ENCODE results near the gene TARS2. TPM values are rescaled to one million over a fixed set of nuclear protein-coding genes. Genes with fewer than 3 reads are reported as not detected.
A peak's percentile ranks its signal among the peaks of the same experiment; 100 is the strongest.

The TARS2 gene
- total RNA-seq, 4 donors from 2014 or later: 4.6 to 22.6 (median 10.2) TPM

DNA sequence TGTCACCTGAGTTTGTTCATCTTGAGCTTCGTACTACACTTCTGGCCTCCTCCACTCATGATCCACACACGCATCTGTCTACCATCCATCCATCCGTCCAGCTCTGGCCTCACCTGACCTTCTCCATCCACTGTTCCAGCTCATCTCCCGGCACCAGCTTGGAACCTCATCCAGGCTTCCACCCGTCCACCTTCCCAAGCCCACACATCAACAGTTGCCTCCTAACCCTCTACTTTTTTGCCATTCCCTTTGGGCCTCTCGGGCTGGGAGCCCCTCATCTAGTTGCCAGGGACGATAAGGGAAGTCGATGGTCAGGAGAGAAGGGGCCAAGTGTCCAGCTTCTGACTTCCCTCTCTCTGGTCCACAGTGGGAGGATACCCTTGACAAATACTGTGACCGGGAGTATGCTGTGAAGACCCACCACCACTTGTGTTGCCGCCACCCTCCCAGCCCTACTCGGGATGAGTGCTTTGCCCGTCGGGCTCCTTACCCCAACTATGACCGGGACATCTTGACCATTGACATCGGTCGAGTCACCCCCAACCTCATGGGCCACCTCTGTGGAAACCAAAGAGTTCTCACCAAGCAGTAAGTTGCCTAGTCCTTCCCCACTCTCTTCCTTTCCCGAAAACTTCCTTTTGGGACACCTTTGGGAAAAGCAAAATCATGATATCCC lies 24.9 kb downstream of the TARS2 start:
- Histone ChIP-seq H3K9me3 (no peaks in the 10 kb centered on the region), H3K27ac (no peak overlapping the region), H3K27me3 (no peaks in the 10 kb centered on the region), H3K4me1 (no peaks in the 10 kb centered on the region), H3K4me3 (no peak overlapping the region), H3K36me3 (no peaks in the 10 kb centered on the region)
- intact Hi-C loops (cut with DNase I; ENCODE audit: low total_unique reads): no loop called here
- TF ChIP-seq, protein P1, sequence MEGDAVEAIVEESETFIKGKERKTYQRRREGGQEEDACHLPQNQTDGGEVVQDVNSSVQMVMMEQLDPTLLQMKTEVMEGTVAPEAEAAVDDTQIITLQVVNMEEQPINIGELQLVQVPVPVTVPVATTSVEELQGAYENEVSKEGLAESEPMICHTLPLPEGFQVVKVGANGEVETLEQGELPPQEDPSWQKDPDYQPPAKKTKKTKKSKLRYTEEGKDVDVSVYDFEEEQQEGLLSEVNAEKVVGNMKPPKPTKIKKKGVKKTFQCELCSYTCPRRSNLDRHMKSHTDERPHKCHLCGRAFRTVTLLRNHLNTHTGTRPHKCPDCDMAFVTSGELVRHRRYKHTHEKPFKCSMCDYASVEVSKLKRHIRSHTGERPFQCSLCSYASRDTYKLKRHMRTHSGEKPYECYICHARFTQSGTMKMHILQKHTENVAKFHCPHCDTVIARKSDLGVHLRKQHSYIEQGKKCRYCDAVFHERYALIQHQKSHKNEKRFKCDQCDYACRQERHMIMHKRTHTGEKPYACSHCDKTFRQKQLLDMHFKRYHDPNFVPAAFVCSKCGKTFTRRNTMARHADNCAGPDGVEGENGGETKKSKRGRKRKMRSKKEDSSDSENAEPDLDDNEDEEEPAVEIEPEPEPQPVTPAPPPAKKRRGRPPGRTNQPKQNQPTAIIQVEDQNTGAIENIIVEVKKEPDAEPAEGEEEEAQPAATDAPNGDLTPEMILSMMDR (IDR thresholded peaks at IDR 0.05): no peak
- no peak for TF ChIP-seq POLR2A (IDR thresholded peaks at IDR 0.05)
- DNase-seq: no peak

DNA sequence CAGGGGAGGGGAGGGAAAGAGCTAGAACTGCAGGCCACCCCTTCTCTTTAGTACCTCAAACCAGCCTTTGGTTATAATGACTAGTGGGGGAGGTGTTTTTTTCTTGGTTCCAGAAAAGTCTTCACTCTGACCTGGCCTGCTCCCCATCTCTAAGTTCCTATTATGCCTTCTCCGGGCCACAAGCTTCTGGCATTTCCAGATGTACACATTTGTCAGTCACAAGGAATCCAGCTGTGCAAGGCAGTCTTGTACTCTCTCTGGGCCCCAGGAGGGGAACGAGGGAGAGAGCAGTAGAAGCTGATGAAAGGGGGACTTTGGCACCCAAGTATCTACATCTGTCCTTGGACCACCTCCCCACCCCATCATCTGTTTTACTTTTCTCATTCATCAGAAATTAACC lies 25.6 kb downstream of the TARS2 start:
- H3K4me3 ChIP-seq: no peak overlapping the region
- no peaks in the 10 kb centered on the region for H3K27me3 ChIP-seq
- no peaks in the 10 kb centered on the region for H3K36me3 ChIP-seq
- intact Hi-C loops (cut with DNase I; ENCODE audit: low total_unique reads): no loop called here
- no peak overlapping the region for H3K27ac ChIP-seq
- no peak for DNase-seq
- no peak for TF ChIP-seq POLR2A (IDR thresholded peaks at IDR 0.05)
- H3K4me1 ChIP-seq: no peaks in the 10 kb centered on the region
- no peaks in the 10 kb centered on the region for H3K9me3 ChIP-seq

DNA sequence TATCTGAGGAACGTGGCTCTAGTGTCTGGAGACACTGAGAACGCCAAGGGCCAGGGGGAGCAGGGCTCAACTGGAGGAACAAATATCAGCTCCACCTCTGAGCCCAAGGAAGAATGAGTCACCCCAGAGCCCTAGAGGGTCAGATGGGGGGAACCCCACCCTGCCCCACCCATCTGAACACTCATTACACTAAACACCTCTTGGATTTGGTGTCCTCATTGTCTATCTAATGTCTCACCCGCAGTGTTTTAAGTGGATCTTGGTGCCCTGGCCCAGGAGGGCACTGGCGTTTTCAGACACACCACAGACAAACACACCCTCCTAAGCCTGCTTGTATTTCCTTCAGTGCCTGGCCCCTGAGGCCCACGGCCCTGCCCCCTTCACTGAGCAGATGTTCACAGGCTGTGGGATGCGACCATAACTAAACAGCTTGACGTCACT lies 26.2 kb downstream of the TARS2 start:
- H3K4me1 ChIP-seq: no peaks in the 10 kb centered on the region
- no peaks in the 10 kb centered on the region for H3K9me3 ChIP-seq
- TF ChIP-seq, protein P1 (IDR thresholded peaks at IDR 0.05): no peak
- no peak for TF ChIP-seq POLR2A (IDR thresholded peaks at IDR 0.05)
- intact Hi-C loops (cut with DNase I; ENCODE audit: low total_unique reads): no loop called here
- no peaks in the 10 kb centered on the region for H3K36me3 ChIP-seq
- no peaks in the 10 kb centered on the region for H3K27me3 ChIP-seq
- H3K27ac ChIP-seq: no peak overlapping the region
- no peak for DNase-seq
- no peak overlapping the region for H3K4me3 ChIP-seq

DNA sequence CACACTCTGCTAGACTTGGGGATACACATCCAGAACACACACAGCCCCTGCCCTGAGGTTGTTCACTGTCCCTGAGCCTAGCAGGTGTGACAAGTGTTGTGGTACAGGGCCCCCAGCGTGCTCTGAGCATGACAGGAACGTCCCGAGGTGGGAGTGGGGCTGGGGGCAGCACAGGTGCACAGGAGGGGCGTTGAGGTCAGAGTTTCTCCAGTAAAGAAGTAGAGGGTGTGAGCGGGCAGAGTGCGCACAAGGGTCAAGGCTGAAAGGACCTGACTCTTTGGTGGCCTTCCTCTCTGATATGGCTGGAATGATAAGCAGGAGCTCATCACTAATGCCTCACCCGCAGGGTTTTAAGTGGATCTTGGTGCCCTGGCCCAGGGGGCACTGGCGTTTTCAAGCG lies 27.0 kb downstream of the TARS2 start:
- Histone ChIP-seq H3K36me3 (no peaks in the 10 kb centered on the region), H3K4me1 (no peaks in the 10 kb centered on the region), H3K4me3 (no peak overlapping the region), H3K27ac (no peak overlapping the region), H3K9me3 (no peaks in the 10 kb centered on the region), H3K27me3 (no peaks in the 10 kb centered on the region)
- no peak for DNase-seq
- TF ChIP-seq, protein P1 (IDR thresholded peaks at IDR 0.05): no peak
- no peak for TF ChIP-seq POLR2A (IDR thresholded peaks at IDR 0.05)
- intact Hi-C loops (cut with DNase I; ENCODE audit: low total_unique reads): no loop called here

DNA sequence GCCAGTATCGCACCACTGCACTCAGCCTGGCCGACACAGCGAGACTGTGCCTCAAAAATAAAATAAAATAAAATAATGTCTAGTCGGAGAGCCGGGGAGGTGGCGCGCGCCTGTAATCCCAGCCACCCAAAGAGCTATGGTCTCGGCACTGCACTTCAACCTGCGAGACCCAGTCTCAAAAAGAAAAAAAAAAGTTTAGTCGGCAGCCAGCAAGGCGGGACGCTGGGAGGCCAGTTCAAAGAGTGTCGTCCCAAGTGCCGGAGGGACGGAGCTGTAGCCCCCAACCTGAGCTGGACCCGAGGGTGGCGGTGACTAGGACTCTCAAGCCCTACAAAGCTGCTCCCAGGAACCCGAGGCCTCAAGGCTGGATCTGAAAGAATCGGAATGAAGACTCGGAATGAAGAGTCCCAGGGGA lies 27.7 kb downstream of the TARS2 start:
- Histone ChIP-seq H3K27me3 (no peaks in the 10 kb centered on the region), H3K4me1 (no peaks in the 10 kb centered on the region), H3K27ac (peak overlapping the region; percentile 85 to 86), H3K9me3 (no peaks in the 10 kb centered on the region), H3K4me3 (peak overlapping the region; percentile 48 to 57), H3K36me3 (no peaks in the 10 kb centered on the region)
- no peak for DNase-seq
- no peak for TF ChIP-seq POLR2A (IDR thresholded peaks at IDR 0.05)
- TF ChIP-seq, protein P1 (IDR thresholded peaks at IDR 0.05): no peak
- intact Hi-C loops (cut with DNase I; ENCODE audit: low total_unique reads): no loop called here

Measured in uterus (tissue), 4 donors.